Hypothalamus (tissue), 51 donors: ENCODE measurements around the gene GLI2.
A peak's percentile ranks its signal among the peaks of the same experiment; 100 is the strongest.

ENCODE experiments used
- DNase-seq, 51 donors: peaks; one replicate each; lab custom pipeline; 2025; lab: John Stamatoyannopoulos, UW

The GLI2 gene

DNA sequence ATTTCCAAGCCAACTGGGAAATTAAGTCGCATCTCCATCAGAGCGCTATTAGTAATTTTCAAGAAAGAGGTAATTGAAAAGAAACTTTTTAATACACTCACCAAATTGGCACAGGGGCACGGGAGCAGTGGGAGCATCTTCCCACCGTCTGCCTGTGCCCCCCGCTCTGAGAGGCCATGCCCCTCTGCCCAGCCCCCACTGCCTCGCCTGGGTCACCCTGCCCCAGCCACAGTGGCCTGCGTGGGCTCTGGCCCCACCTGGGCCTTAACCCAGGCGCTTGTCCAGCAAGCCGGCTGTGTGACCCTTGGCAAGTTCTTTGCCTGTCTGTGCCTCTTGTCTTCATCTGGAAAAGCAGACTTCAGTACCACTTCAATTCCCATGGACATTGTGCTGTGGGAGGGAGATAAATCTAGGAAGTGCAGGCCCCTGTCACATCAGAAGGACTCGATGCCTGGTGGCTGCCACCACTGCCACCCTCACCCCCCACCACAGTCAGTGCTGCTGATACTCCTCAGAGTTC, 31.9 kb downstream of the GLI2 start:
- DNase-seq = no peak

DNA sequence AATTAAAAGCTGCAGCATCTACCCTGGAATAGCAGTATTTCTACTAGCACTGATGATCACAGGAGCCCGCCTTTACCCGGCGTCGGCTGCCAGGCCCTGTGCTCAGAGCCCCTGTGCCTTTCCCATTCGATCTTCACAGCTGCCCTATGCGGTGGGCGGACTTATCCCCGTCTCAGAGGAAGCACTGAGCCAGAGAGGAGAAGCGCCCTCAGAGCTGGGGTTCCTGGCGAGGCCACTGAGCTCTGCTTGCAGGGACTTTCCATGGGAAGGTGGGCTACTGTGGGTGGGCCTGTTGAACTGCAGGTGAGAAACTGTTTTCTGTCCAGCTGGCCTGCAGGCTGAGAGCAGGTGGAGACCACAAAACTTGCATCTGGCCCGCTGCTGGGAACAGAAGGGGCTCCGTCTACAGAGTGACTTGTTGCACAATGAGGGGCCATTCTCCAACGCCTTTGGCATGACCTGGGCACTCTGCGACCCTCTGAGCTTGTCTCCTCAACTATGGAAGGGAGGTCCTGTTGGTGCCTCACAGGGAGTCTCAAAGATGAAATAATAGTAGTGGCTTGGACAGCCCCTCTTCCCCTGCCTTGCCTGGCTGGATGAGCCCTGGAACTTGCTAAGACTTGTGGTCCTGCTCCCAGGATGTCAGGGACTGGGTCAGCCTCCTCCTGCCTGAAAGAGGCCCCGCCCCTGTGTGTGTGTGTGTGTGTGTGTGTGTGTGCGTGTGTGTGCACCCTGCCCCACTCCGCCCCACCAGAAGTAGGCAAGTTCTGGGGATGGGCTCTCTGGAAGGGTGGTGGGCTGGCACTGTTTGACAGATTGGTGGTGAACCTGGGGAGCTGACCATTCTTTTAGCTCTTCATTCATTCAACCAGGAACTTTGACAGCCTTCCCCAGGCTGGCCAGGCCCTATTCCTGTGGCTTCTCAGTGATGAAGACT, 32.7 kb downstream of the GLI2 start:
- DNase-seq = no peak

DNA sequence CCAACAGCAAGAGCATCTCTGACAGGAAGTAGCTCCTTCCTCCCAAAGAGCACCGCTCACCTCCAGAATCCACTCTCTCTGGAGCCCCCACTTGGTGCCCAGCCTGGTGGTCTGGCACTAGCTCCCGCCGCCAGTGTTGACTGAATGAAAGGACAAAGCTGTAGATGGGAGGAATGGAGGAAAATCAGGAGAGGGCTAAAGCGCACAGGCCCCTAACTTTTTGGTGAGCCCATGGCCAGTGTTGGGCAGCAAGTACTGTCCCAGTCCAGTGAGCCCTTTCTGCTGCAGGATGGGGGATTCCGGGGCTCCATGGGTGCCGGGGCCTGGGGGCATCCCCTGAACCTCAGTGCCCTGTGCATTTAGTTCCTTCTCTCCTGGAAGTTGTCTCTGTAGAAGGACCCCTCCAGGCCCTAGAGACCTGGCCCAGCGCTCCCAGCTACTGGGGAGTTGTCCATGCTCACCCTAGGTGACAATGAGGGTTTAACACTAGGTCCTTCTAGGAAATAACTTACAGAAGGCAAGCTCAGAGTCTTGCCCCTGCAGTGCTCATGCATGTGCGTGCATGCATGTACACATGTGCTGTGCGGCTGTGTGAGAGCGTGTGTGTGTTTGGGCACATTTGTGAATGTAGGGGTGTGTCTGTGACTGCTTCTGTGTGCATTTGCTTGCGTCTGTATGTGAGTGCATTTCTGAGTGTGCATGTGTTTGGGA, 33.6 kb downstream of the GLI2 start:
- no peak for DNase-seq

DNA sequence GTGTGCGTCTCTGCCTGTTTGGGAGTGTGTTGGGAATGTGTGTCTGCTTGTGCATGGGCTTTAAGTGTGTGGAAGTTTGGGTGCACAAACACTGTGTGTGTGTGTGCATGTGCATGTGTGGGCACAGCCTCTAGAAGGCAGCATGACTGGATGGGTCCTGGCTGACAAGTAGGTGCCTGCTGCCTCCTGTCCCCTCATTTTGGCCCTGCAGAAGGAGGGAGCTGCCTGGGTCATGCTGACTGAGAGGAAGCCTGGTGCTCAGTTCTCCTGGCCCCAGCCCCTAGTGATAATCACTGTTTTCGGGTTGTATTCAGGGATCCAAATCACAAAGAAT, 34.1 kb downstream of the GLI2 start:
- DNase-seq = no peak

DNA sequence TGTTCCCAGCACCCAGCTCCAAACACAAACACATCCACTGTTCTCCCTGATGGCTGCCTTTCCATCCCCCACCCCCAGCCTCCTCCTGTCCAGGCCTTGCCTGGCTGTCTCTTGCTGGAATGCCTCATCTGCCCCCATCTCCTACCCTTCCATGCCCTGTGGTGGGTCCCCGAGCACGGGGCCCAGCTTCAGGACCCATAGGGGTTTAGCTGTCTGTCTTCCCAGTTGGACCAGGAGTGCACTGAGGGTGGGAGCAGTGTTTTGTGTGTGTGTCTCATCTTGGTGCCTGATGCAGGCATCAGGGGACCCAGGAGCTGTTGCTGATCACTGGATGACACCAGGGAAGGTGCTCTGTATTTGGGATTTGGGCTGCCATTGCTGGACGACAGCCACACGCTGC, 34.5 kb downstream of the GLI2 start:
- no peak for DNase-seq

DNA sequence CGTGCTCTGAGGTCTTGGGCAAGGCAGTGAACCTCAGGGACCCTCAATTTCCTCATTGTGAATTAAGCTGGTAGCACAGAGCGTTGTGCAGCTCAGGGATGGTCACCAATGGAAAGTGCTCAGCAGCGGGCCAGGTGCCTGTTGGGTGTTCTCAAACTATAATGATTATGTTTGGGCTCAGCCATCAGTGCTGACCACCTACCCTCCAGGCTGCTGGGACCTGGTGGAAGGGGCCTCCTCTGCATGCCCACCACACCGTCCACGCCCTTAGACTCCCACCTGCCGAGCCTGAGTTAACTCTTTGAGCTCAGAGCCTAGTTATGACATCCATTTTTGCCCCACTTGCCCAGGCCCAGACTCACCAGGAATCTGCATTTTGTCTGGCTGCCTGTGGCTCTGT, 35.0 kb downstream of the GLI2 start:
- no peak for DNase-seq

DNA sequence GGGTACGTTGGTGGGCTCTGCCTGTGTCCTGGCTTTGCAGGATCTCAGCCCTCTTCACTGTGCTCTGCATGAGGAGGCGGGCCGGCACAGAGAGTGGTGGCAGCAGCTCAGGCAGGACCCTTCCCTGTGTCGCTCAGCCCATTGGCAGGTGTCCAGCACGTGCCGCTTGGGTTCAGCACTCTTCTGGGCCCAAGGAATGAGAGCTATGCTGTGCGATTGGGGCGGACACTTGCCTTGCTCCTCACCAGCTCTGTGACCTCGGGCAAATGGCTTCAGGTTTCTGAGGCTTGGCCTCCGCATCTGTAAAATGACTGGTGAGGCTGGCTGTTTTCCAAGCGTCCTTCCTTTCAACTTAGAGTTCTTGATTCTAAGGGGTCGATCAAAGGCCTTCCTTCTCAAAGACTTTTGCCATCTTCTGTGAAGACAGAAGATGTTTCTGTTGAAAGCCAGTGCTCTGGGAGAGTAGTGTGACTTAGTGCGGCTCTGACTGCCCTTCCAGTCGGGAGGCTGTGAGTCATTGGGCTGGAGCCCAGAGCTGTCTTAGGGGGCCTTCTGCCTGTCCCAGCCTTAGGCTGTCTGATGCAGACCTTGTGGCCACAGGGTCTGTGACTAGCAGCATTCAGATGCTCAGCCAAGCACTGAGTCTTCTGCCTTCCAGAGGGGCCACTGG, 35.6 kb downstream of the GLI2 start:
- peak in 4 of 51 donors; percentile 21 to 46 (median 32) for DNase-seq

DNA sequence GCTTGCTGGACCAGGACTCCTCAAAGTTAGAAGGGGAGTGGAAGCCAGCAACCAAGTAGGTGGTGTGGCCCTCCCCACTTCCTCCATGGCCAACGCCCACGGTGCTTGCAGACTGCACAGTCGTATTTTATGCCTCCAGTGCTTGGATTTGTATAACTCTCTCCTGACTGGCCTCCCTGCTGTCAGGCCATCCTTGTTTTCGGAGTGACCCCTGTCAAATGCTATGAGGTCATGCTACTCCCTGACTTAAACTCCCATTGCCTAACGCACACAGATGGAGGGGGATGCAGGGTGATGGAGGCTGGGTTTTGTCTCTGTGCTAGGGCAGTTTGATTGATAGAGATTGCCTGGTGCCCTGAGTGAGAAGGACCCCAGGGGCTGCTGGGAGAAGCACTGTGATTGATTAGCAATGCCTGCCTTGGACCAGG, 36.1 kb downstream of the GLI2 start:
- no peak for DNase-seq

DNA sequence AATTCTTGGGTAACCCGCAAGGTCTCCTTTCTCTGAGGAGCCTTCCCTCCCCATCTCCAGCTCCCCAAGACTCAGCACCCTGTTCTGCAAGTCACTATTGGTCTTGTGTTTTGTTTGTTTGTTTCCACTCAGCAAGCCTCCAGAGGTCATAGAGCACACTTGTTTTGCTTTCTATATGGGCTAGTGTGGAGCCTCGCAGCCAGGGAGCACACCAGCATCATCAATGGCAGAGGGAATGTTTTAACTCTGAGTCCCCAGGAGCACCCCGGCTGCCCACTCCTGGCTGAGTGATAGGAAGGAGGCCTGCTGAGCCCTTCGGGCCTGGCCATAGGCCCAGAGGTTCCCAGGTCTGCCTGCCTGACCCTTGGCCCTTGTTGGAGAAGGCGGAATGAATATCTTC, 36.6 kb downstream of the GLI2 start:
- DNase-seq = no peak

DNA sequence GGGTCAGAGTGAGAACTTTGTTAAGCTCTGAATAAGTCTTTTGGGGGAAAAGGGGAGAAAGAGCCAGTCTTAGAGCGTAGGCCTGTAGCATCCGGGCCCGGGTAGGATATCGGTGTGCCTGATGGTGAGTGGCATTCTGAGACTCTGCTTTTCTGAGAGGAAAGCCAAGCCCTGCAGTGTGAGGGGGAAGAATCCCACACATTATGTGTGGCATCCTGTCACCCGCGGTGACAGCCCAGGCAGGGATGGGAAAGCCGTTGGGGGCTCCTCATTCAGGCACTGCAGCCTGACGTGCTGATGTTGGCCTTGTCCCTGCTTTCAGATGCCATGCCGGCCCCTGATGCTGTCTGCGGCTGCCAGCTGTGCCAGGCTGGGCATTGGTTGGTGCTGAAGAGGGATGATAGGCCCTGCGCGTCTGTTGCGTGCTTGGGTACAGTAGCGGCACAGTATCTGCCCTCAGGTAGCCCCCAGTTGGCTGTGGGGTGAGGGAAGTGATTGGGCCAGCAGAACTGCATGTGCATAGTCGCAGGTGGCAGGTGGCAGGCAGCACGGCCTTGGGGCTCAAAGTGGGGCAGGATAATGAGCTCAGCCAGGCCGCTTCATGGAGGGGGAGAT, 37.6 kb downstream of the GLI2 start:
- DNase-seq = no peak

DNA sequence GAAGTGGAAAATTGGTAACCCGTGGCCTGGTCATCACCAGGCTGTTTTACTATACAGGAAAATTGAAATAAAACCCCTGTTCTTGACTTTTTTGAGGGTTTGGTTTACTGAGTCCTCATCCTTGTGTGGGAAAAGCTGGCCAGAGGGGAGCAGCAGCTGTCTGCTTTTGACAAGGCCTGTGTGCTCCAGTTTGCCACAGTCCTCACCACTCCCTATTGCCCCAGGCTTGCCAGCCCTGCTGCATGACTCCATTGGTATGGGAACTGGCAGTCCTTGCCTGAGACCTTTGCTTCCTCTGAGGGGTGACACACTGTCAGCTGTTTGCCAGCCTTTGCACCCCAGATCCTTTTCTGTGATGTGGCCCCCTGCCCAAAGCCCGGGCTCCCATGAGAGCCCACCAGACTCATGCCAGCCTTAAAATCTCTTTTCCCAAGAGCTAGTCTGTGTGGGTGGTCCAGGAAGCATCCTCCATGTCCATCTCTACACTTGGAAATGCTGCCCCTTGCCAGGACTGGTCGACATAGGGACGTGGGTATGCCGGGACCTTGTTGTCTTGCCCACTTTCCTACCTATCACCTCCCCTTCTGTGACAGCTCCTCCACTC, 39.0 kb downstream of the GLI2 start:
- DNase-seq = no peak

DNA sequence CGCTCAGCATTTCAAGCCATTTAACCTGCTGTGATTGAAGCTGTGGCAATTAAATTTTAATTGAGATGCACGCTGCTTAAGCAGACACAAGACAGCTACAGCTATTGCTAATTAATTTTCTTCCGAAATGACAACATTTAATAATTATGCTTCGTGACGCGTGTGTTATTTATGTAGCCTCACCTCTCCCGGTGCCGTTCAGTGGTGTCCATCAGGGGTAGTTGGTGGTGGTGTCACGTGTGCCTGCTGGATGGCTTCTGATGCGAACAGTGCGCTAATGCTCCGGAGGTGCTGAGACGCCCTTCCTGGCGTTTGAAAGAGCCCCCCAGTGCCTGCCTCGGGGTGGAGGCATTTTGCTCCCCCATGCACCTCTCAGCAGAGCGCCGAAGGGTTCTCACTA, 39.5 kb downstream of the GLI2 start:
- DNase-seq = no peak

DNA sequence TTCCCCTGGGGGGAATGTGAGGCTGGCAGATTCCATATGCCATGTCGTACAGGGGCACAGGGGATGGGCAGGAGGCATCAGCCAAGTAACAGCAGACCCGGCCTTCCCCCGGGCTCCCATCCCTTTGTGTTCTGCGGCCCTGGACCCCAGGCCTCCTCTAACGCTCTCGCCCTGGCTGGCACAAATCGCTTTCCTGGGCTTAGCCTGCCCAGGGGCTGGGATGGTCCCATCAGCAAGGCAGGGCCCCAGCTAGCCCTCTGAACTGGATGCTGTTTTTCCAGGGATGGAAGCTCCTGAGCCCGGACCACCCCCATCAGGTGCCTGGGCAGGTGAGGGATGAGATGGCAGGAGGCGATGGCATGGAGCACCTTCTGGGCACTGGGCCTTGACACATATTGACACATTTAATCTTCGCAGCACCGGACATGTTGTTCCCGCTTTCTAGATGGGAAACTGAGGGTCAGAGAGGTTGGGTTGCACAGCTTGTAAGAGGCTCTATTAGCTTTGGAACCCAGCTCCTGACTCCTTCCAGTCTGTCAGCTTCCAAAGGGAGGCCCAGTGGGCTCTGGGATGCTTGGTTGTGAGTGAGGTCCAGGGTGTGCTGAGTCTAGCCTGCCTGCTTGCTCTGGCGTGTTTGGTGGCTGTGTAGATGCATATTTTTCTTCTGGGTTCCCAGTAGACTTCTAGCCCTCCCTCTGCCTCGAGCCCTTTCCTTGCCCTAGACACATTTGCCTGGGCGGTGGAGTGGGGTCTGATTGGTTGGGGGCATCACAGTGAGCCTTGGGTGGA, 40.3 kb downstream of the GLI2 start:
- no peak for DNase-seq

DNA sequence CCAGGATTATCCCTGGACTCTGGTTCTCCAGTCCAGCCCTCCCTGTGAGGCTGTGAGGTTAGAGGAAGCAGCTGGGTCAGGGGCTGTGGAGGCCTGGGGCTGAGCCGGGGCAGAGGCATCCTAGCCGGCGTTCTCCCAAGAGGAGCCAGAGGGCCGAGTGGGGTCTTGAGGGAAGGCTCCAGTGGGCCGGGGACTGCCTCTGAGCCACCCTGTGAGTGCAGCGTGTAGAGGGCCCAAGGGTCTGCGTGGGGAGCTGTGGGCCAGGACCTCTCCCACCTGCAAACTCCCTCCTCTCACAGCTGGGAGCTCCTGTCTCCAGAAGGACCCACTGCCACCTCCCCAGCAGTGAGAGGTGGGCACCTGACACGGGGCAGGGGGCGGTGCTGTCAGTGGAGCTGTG, 41.0 kb downstream of the GLI2 start:
- DNase-seq = no peak

DNA sequence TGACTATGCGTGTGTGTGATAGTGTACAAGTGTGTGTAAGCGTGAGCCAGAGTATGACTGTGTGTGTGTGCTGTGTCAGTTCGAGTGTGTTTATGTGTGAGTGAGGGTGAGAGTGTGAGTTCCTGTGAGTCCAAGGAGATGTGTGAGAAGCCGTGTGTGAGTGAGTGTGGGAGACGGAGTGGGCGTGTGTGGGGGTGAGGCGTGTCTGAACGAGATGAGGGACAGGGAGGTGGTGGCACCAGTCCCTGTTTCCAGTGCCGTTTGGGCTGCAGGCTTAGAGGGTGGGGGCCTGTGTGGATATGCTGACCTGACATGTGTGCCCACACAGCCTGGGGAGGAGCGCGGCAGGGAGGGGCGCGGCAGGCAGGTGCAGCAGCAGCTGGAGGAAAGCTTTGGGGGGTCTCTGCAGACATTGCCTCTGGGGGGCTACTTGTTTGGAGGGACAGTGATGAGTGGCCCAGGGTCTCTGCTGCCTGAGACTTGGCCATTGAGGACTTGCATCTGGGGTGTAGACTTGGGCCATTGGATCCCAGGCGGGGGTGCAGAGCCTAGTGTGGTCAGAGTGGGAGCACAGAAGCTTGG, 41.6 kb downstream of the GLI2 start:
- DNase-seq = no peak

DNA sequence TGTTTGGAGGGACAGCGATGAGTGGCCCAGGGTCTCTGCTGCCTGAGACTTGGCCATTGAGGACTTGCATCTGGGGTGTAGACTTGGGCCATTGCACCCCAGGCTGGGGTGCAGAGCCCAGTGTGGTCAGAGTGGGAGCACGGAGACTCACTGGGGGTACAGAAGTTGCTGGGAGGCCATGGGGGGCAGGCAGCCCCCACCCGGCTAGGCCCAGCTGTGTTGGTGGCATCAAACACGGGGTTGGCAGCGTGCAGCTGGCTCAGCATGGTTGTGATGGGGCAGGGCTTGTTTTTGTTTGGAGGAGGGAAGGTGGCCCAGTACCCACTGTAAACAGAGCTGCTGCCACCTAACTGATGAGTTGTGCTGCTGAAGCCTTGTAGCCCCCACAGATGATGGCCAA, 42.1 kb downstream of the GLI2 start:
- DNase-seq = no peak

DNA sequence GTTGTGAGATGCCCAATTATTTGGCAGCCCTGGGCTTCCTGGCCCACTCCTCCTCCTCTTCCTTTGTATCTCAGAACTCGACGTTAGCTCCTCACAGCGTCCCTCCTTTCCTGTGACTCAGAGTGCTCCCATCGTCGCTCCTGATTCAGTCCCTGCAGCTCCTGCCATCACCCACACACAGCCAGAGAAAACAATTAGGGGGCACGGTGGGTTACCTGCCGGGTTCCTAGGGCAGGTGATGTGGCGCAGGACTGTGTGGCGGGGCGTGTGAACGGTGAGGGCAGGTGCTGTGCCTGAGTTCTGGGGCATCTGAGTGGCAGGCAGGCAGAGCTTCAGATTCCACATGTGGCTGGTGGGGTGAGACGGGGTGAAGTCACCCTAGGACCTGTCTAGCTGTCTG, 42.6 kb downstream of the GLI2 start:
- DNase-seq = no peak

DNA sequence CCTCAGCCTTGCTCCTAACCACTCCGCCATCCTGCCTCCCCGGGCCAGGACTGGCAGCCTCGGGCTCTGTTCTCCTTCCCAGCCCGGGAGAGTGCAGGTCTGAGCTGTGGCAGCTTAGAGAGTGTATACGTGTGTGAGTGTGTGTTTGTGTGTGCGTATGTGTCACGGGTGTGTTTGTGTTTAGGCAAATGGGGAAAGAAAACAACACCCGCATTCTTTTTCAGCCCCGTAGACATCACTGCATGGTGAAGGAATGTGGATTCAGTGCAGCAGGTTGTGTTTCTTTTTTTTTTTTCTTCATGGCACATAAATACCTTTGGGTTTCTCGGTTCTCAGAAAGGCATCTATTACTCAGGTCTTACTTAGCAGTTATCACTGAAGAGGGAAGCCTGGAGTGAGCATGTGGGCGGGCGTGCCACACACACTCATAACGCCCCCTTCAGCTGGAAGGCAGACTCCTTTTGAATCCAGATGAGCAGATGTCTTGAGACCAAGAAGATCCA, 44.2 kb downstream of the GLI2 start:
- DNase-seq = peak in 2 of 51 donors; percentile 9 to 61

DNA sequence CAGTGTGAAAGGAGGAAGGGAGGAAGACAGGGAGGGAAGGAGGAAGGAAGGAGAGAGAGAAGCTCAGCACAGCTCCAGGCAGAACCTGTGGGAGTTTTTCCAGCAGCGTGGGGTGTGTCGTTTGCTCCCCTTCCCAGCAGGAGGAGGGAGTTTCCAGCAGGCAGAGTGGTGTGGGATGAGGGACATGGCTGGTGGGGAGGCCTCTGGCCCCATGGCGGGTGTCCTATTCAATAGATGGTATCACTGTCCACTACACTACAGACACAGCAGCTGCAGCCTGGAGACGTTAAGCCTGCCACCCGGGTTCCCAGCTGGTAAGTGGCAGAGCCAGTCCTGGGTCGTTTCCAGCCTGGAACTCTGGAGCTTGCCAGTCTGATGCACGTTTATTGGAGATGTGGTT, 44.7 kb downstream of the GLI2 start:
- peak in 8 of 51 donors; percentile 12 to 61 (median 24) for DNase-seq
